Measurements from ENCODE around the gene ZNF462.
"Not testable (repeated sequence)": the region's sequence is repeated elsewhere in the genome, so short reads cannot be mapped to it uniquely, and the experiment has no call there.

ZNF462 gene, protein sequence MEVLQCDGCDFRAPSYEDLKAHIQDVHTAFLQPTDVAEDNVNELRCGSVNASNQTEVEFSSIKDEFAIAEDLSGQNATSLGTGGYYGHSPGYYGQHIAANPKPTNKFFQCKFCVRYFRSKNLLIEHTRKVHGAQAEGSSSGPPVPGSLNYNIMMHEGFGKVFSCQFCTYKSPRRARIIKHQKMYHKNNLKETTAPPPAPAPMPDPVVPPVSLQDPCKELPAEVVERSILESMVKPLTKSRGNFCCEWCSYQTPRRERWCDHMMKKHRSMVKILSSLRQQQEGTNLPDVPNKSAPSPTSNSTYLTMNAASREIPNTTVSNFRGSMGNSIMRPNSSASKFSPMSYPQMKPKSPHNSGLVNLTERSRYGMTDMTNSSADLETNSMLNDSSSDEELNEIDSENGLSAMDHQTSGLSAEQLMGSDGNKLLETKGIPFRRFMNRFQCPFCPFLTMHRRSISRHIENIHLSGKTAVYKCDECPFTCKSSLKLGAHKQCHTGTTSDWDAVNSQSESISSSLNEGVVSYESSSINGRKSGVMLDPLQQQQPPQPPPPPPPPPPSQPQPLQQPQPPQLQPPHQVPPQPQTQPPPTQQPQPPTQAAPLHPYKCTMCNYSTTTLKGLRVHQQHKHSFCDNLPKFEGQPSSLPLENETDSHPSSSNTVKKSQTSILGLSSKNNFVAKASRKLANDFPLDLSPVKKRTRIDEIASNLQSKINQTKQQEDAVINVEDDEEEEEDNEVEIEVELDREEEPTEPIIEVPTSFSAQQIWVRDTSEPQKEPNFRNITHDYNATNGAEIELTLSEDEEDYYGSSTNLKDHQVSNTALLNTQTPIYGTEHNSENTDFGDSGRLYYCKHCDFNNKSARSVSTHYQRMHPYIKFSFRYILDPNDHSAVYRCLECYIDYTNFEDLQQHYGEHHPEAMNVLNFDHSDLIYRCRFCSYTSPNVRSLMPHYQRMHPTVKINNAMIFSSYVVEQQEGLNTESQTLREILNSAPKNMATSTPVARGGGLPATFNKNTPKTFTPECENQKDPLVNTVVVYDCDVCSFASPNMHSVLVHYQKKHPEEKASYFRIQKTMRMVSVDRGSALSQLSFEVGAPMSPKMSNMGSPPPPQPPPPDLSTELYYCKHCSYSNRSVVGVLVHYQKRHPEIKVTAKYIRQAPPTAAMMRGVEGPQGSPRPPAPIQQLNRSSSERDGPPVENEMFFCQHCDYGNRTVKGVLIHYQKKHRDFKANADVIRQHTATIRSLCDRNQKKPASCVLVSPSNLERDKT (N-terminal part only)

DNA sequence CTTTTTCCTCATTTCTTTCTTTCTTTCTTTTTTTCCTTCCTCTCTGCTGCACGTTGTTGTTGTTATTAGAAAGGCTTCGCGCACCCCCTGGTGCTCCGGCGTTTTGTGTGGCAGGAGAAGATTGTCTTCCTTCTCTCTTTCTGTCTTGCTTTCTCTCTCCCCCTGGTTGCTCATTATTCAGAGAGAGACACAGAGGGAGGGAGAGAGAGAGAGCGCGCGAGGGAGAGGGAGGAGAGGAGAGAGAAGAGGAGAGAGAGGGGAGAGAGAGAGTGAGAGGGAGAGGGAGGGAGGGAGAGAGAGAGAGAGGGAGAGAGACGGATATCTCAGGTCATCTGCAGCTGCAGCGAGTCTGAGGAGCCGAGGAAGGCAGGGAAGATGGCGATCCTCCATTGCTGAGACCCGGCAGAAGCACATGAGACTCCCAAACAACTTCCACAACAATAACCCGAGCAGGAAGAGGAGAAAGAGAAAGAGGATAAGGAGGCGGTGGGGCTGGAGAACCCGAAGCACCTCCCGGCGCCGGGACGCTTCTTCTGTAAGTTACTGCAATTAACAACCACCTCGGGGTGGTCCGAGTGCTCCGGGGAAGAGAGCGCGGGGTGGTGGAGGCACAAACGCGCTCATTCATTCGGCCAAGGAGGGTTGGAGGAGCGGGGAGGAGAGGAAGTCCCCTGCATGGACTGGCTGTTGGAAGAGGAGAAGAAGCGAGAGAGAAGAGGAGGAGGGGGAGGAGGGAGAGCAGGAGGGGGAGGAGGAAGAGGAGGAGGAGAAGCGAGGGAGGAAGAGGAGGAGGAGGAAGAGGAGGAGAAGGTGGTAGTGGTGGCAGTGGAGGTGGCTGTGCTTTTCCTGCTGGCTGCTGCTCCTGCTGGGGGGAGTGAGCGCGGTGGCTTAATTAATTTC, at the start of gene ZNF462:
Gene ZNF462, plus strand, starts transcription at position 346 of the 900 bp plus-strand sequence. CDS start 60,218 bp downstream, outside the sequence.
- DNase-seq, result no peak

DNA sequence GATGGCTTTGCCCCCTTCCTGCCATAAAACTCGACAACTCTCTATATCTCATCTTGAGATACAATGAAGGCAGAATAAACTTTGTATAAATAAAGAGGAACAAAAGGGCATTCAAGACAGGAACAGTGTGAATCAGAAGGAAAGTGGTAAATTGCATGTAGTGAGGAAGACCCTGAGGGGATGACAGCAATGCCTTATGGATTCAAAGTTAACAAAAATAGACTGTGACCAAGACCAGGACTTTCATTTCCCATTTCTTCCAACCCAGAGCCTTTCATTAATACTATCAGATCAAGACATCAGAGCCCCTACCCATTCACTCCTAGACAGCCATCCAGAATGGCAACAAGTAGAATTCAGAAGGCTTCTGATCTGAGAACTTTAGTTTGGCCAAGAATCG, 46.4 kb upstream of the ZNF462 start:
- DNase-seq, result no peak

DNA sequence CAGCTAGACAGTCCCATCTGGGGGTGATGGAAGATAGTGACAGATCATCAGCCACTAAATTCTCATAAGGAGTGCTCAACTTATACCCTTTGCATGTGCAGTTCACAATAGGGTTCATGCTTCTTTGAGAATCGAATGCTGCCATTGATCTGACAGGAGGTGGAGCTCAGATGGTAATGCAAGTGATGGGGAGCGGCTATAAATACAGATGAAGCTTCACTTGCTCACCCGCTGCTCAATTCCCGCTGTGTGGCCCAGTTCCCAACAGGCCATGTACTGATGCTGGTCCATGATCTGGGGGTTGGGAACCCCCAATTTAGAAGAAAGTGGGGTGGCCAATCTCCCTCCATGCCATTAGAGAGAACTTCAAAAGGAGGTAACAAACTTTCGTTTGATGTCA, 44.9 kb upstream of the ZNF462 start:
- DNase-seq, result no peak

DNA sequence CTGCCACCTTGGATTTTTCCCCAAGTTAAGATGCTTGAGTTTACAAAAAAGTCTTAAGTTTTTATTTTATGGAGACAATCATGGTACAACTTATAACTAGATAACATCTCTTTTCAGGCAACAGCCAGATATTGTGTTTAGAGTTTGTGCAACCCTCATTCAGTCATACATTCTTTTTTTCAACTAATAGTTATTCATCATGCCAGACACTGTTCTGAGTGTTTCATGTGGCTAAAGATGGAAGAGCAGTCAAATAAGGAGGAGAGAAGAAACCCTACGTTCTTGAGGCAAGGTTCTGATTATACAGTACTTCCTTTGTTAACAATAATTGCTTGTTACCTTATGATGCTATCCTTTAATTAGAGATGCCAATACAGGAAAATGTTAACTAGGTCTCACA, 42.1 kb upstream of the ZNF462 start:
- DNase-seq, result no peak

DNA sequence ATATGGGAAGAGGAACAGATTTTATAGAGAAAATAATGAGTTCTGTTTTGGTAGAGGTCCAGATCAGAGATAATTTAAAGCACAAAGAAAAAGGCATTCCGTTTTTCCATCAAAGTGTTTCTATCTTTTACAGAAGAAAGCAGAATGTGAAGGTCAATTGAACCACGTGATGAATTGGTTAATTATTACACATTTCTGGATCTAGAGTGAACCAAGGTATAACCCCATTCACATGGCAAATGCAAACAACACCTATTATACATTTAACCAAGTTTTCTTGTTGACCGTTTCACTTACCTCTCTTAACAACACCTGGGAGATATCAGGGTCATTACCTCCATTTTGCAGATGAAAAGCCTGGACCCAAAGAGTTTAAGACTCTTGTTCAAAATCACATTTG, 34.9 kb upstream of the ZNF462 start:
- DNase-seq, result no peak

DNA sequence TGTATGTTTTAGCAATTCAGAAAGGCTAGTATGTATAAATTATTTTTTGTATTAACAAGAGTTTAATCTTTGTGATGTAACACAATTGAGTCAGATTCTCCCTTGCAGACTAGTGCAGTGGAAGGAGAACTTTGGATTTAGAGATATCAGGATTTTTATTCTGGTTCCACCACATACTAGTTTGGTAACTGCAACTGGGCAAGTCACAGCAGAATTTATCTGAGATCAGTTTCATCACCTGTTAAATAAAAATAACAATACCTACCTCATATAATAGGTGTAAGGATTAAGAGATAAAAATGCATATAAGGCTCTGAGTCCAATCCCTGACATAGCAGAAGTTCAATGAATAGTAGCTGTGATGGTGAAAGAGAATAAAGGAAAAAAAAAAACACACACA, 34.0 kb upstream of the ZNF462 start:
- DNase-seq, result no peak

DNA sequence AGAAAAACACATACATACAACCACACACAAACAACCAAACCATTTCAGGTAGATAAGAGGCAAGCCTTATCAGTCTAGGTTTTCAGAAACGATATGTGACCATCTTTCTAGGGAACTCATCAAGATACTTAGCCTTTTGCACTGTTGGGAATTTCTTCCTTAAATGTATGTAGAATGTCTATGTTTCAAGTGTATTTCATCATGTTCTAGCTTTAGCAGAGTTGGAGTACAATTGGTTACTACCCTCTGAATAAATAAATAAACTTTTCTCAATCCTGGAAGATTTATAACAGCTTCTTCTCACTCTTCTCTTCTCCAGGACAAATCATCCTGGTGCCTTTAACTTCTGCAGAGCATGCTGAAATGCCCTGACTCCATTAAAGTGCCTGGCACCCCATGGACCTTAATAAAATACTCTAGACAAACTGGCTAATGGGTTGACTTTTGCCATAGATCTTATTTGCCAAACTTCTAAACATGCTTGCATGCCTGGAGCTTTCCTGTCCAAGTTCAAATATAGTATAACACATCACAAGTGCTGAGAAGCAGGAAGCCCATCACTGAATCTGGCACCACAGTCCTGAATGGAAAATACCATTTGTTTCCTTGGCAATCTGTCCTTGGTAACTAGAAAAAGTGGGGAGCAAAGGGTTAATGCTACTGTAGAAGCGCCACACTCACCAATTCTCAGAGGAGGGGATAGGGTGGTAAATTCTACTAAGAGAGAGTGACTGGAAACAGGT, 33.1 kb upstream of the ZNF462 start:
- no peak for DNase-seq

DNA sequence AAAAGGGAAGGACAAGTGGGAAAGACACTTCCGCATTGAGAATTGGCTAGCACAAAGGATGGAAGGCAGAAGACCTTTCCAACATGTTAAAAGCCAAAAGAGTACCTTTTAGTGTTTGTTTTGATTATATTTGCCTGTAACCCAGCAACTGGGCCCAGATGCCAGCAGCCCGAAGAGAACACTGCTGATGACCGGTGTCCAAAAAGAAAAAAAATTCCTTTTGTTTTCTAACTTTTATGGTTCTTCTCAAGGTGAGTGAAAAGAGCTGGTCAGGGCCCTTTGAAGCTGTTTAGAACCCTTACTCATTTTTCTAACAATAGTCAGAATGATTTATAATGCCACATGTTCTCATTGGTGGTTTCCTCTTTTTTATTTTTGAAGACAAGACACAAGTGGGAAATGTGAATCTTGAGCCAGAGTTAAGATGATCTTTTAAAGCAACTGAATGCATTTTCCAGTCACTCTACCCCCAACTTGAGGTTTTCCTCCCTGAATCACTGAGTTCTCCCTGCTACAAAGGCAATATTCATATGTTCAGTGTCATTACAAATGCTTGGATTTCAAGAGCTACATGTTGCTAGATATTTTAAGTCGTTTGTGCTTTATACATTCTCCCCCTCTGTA, 32.3 kb upstream of the ZNF462 start:
- no peak for DNase-seq

DNA sequence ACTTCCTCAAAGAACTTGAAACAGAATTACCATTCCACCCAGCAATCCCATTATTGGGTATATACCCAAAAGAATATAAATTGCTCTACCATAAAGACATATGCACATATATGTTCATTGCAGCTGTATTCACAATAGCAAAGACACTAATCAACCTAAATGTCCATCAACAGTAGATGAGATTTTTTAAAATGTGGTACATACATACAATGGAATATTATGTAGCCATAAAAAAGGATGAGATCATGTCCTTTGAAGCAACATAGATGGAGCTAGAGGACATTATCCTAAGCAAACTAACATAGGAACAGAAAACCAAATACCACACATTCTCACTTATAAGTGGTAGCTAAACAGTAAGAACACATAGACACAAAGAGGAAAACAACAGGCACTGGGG, 28.1 kb upstream of the ZNF462 start:
- no peak for DNase-seq

DNA sequence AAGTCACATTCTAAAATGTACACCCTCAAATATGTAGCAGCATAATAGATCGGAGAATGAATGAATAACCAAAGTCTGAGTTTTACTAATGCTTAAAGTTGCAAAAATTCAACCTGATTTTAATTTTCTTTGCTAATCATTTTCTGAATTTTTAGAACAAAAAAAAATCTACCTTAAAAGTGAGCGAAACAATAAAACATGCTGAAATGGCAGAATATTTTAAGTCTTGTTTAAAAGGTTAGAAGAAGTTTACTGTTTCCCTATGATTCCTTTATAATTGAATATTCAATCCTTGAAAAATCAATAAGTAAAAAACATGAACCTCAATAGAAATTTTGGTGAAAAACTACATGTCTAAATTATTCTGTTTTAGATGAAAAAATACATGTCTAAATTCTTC, 27.1 kb upstream of the ZNF462 start:
- no peak for DNase-seq

DNA sequence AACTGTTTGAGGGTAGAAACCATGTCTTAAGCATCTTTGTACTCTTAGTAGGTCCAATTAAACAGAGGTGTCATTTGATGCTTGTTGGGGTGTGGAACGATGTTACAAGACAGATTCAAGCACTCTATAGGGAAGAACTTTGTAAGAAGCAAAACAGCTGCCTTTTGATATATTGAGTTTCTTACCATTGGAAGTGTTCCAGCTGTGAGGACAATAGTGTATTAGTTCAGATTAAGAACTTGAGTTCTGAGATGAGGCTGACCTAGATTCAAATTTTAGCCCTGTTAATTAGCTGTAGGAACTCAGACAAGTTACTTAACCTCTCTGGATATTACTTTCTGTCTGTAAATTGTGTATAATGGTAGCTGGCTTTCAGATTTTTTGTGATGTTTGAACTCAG, 19.6 kb upstream of the ZNF462 start:
- no peak for DNase-seq

DNA sequence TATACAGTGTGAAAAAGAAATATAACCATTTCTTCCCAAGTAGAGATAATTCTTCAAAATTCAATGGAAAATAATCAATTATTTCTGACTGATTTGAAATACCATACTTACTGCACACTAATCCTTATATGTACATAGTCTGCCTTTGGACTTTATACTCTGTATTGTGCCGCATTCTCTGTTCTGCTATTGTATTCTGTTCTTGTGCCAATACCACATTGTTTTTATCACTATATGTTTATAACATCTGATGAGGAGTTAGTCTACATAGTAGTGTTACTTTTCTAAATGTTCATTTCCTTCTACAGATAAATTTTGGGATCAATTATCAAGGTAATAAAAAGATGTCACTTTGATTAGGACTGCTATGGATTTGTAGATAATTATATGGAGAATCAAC, 16.7 kb upstream of the ZNF462 start:
- no peak for DNase-seq

DNA sequence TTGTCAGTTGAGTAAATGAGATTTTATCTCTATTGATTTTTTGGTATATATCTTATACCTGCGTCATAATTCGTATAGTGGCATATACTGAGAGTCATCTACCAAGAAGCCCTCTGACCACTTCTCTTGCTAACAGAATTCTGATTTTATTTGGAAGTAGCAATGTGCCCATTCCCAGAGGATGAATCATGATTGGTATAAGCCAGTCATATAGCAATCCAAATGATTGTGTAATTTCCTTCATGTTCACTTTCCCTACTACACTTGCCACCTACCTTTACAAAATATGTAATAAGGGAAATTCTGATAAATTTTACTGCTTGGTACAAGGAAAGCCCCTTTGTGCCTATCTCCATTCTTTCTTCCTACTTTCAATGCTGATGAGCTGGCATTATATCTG, 16.1 kb upstream of the ZNF462 start:
- DNase-seq, result no peak

DNA sequence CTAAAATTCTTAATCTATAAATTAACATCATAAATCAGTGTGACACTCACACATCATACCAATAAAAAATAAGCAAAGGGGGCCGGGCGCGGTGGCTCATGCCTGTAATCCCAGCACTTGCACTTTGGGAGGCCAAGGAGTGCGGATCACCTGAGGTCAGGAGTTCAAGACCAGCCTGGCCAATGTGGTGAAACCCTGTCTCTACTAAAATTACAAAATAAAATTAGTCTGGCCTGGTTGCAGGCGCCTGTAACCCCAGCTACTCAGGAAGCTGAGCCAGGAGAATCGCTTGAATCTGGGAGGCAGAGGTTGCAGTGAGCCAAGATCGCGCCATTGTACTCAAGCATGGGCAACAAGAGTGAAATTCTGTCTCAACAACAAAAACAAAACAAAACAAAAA, 11.3 kb upstream of the ZNF462 start:
- DNase-seq, result not testable (repeated sequence)

DNA sequence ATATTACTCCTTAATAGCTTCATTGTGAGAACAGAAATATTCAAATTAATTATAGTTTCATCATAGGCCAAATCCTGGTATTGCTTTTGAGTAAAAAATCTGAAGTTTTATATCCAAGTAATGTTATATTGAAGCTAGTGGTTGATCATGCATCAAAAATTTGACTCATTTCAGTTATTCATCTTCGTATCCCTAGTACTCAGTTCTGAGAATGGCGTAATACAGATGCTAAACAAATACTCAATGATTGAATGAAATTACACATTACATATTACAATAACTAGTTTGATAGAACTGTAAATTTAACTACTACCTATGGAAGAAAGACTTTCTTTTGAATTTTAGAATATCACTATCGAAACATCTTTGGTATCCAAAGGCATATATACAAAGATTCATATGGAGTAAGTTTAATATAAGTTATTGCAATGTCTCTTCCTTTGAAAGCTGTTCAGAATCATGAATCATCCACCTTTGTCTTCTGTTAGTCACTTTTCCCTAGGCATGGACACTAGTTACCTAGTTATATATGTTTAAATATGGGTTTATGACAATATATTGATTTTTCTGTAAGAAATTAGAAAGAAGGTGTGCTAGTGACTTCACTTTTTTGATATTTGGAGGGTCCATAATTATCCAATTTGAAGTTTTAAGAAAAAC, 5.0 kb upstream of the ZNF462 start:
- no peak for DNase-seq

DNA sequence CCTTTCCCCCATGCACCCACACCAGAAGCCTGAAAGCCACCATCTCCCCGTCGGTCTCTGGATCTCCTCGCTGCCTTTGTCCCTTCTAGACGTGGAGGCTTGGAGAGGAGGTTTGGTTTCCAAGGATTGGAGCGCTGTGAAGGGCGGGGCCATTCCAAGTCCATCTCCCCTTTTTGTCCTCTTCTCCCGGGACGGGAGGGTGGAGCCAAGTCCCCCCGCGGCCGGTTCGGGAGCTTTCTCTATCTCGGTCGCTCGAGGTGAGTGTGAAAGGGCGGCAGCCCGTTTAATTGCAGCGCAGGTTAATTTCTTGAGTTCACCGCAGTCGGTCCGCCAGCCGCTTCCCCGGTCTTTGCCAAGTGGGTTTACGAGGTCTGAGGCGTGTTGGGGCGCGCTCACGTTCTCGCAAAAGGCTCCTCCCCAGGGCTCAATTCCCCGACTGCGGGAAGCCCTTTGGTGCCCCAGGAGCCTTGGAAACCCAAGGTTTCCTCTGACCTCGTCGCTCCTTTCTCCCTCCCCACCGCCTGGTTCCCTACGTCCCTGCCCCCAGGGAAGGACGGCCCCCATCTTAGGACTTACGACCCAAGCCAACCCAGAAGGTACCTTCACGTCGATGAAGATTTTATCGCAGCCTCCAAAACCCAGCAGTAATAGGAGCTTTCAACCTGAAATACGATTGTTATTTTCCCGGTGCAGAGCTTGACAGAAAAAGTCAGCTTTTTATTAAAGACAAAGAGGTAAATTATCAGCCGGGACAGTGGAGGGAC, 2.8 kb upstream of the ZNF462 start:
- DNase-seq, result no peak

DNA sequence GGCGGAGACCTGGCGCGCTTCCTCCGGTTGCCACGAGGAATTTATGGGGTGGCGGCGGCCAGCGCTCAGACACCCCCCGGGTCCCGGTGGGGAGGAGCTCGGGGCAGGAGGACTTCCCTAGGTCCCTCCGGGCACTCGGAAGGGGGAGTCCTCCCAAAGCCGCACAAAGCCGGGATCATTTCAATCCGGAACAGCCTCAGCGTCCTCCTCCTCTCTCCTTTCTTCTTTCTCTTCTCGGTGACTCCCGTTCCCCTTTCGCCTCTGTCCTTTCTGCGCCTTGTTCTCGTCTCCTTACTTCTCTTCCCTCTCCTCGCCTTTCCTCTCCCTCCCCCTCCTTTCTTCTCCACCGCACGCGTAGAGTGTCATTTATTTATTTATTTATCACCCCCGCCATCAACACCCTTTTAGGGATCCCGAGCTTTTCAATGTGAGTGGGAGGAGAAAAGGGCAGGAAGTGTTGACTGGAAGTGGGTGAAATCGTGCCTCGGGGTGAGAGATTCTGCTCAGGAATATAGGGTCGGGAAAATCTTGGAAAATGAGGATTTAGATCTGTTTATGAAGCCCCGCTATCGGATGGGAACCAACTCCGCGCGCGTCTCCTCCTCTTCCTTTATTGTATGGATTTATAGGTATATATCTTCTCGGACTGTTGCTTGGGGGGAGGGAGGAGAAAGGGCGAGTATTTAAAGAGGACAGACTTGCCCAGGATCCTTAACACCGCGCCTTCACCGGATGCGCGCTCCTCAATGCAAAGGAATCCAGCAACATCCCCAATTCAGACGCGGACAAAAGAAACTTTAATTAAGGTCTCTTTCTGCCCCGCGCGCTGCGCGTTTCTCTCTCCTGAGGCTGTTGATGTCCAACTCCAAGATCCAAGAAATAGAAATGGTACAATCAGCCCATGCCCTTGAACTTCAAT, 2.0 kb upstream of the ZNF462 start:
- no peak for DNase-seq

DNA sequence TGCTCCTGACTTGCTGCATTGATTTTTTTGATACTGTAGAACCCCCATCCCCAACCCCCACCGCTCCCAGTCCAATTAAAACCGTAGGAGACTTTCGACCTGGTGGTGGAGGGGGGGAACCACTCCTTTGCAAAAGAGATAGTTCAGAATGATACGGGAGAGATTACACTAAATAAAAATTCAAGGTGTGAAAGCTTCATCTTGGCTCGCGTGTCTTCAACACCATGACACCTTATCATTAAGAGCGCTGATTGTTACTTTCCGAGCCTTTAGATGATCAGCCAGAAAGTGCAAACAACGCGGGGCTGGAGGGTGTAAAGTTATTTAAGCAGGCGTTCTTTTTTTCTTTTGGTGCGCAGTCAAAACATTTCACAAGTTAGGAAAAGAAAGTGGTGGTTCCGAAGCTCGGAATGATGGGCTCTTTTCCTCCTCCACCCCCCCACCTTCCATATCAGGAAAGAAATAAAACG, 1.3 kb upstream of the ZNF462 start:
- no peak for DNase-seq

Measured in CD4-positive, alpha-beta T cell treated with Interleukin-17A for 4 hours (primary cell).